ENCODE measurements around the gene PDSS2. TPM values are rescaled to one million over a fixed set of nuclear protein-coding genes. Genes with fewer than 3 reads are reported as not detected.

PDSS2 gene
- total RNA-seq, 3 donors from 2014 or later (not counting 1 experiment from before 2014, with no cell fraction given): 11.2 to 15.5 (median 14.2) TPM

DNA sequence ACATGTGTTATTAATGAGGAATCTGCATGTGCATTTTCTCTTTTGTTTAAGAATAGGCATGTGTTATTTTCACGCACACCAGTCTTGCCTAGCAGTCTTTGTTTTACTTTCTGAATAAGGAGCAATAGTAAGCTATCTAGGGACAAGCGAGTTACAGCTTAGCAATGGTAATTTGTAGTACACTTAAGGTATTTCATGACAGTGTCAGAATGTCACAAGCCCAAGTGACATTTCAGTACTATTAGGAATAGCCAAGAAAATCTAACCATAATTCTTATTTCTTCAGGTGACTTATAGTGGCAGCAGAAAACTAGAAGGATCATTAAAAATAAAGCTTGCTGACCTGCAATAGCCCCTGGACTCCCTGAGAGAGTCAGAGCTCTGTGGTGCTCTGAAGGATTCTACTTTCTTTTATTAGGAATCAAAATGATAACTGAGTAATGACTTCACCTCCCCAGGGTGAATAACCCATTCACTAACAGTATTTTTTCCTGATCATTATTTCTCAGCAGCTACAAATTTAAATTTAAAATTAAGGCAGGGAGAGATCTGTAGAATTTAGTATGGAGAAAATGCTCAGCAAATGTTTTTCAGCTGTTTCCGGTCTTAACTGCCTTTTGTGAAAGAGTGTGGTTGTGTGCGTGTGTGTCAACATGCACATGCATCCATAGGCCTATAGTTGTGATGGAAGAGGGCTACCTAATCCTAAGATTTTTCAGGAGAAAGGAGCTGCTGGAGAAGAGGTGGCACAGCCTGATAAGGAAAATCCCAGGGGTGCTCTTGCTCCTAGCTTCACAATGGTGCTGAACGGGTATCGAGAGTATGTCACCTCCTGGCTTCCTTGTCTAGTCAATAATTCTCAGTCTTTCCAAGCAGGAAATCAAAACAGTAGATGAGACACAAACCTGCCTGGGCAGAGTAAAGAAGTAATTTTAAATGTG lies 254.0 kb downstream of the PDSS2 start:
- Mint-ChIP-seq H3K36me3 (peaks cover 16% of the 10 kb centered on the region), H3K4me3 (no peak overlapping the region), H3K9me3 (peaks cover 0 to 3% of the 10 kb centered on the region in 2 donors), H3K4me1 (no peaks in the 10 kb centered on the region), H3K27ac (no peak overlapping the region), H3K27me3 (ENCODE audit: low read depth in 2 of 2) (no peaks in the 10 kb centered on the region)
- Histone ChIP-seq H3K9me3 (ENCODE audit: control insufficient read depth, insufficient read depth, low read length) (no peaks in the 10 kb centered on the region), H3K36me3 (ENCODE audit: control insufficient read depth, insufficient read depth, low read length) (peaks cover 2% of the 10 kb centered on the region), H3K4me3 (ENCODE audit: low read length) (no peak overlapping the region), H3K27me3 (ENCODE audit: control insufficient read depth, insufficient read depth, low read length) (no peaks in the 10 kb centered on the region), H3K4me1 (ENCODE audit: control insufficient read depth, insufficient read depth, low read length) (no peaks in the 10 kb centered on the region), H3K27ac (ENCODE audit: low read length) (no peak overlapping the region)
- TF ChIP-seq, protein P1, sequence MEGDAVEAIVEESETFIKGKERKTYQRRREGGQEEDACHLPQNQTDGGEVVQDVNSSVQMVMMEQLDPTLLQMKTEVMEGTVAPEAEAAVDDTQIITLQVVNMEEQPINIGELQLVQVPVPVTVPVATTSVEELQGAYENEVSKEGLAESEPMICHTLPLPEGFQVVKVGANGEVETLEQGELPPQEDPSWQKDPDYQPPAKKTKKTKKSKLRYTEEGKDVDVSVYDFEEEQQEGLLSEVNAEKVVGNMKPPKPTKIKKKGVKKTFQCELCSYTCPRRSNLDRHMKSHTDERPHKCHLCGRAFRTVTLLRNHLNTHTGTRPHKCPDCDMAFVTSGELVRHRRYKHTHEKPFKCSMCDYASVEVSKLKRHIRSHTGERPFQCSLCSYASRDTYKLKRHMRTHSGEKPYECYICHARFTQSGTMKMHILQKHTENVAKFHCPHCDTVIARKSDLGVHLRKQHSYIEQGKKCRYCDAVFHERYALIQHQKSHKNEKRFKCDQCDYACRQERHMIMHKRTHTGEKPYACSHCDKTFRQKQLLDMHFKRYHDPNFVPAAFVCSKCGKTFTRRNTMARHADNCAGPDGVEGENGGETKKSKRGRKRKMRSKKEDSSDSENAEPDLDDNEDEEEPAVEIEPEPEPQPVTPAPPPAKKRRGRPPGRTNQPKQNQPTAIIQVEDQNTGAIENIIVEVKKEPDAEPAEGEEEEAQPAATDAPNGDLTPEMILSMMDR (IDR thresholded peaks at IDR 0.05): no peak
- WGBS (ENCODE audit: insufficient coverage): 98% methylated on average over 6 of the region's 6 CpGs
- no peak for DNase-seq
- ATAC-seq: no peak
- intact Hi-C loops (cut with micrococcal nuclease): no loop called here

DNA sequence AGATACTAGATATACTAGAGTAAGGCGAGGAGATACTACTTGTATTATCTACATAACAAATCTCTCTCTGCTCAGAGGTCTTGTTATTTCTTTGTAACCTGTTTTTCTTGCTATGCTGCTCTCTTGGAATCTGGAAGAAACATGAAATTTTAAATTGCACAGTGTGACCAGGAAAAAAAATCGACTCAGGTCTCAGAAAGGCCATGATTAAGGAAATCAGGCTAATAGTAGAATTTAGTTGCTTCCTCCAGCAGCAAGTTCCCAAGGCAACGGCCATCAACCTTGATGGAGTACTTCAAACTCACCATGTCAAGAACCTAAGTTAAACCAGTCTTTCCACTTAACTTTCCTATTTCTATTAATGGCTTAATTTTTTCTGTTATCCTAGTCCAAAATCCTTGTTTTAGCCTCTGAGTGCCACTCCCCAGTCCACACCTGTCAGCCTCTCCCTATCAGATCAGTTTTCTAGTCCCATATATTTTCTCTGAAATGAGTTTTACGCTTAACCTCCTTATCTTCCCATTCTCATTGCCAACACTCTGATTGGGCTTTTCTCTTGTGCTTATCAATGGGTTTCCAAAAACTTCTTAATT lies 256.4 kb downstream of the PDSS2 start:
- WGBS (ENCODE audit: insufficient coverage): 77% methylated on average over 3 of the region's 4 CpGs
- Mint-ChIP-seq H3K27ac (no peak overlapping the region), H3K9me3 (peaks cover 0 to 3% of the 10 kb centered on the region in 2 donors), H3K27me3 (ENCODE audit: low read depth in 2 of 2) (no peaks in the 10 kb centered on the region), H3K36me3 (peaks cover 16% of the 10 kb centered on the region), H3K4me1 (no peaks in the 10 kb centered on the region), H3K4me3 (no peak overlapping the region)
- TF ChIP-seq, protein P1 (IDR thresholded peaks at IDR 0.05): no peak
- DNase-seq: no peak
- no peaks in the 10 kb centered on the region for H3K27me3 ChIP-seq (ENCODE audit: control insufficient read depth, insufficient read depth, low read length)
- H3K4me1 ChIP-seq (ENCODE audit: control insufficient read depth, insufficient read depth, low read length): no peaks in the 10 kb centered on the region
- H3K27ac ChIP-seq (ENCODE audit: low read length): no peak overlapping the region
- peaks cover 2% of the 10 kb centered on the region for H3K36me3 ChIP-seq (ENCODE audit: control insufficient read depth, insufficient read depth, low read length)
- no peak for ATAC-seq
- H3K9me3 ChIP-seq (ENCODE audit: control insufficient read depth, insufficient read depth, low read length): no peaks in the 10 kb centered on the region
- intact Hi-C loops (cut with micrococcal nuclease): no loop called here
- H3K4me3 ChIP-seq (ENCODE audit: low read length): no peak overlapping the region

DNA sequence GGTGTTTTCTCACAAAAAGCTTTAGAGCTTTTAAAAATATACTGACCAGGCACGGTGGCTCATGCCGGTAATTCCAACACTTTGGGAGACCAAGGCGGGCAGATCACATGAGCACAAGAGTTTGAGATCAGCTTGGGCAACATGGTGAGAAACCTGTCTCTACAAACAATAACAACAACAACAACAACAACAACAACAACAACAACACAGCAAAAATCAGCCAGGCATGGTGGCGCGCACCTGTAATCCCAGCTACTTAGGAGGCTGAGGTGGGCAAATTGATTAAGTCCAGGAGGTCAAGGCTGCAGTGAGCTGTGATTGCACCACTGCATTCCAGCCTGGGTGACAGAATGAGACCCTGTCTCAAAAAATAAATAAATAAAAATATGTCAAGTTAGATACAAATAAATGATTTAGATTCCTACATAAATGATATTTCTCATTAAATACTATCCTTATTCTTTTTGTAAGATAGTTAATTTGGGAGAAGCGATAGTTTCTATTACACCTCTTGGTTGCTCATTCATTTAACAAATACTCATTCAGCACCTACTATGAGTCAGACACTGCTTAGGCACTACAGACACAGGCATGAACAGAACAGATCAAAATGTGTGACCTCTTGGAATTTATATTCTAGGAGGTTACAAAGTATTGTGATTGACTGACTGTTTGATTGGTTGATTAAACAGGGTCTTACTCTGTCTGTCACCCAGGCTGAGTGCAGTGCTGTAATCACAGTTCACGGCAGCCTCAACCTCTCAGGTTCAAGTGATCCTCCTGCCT lies 260.5 kb downstream of the PDSS2 start:
- no peaks in the 10 kb centered on the region for H3K27me3 ChIP-seq (ENCODE audit: control insufficient read depth, insufficient read depth, low read length)
- no peak overlapping the region for H3K4me3 ChIP-seq (ENCODE audit: low read length)
- Mint-ChIP-seq H3K36me3 (no peaks in the 10 kb centered on the region), H3K9me3 (no peaks in the 10 kb centered on the region), H3K4me3 (no peak overlapping the region), H3K27me3 (ENCODE audit: low read depth in 2 of 2) (no peaks in the 10 kb centered on the region), H3K4me1 (no peaks in the 10 kb centered on the region), H3K27ac (no peak overlapping the region)
- TF ChIP-seq, protein P1 (IDR thresholded peaks at IDR 0.05): no peak
- DNase-seq (no peak), ATAC-seq (no peak)
- 93% methylated on average over 6 of the region's 7 CpGs for WGBS (ENCODE audit: insufficient coverage)
- intact Hi-C loops (cut with micrococcal nuclease): no loop called here
- H3K4me1 ChIP-seq (ENCODE audit: control insufficient read depth, insufficient read depth, low read length): no peaks in the 10 kb centered on the region
- no peak overlapping the region for H3K27ac ChIP-seq (ENCODE audit: low read length)
- no peaks in the 10 kb centered on the region for H3K9me3 ChIP-seq (ENCODE audit: control insufficient read depth, insufficient read depth, low read length)
- no peaks in the 10 kb centered on the region for H3K36me3 ChIP-seq (ENCODE audit: control insufficient read depth, insufficient read depth, low read length)
